GM06990 (cell line): ENCODE data around the gene ELOF1.

Experiments used
- DNase-seq: peaks from one replicate; pipeline ENCODE4 v3.0.0-alpha.2; 2011; ENCODE audit not compliant: insufficient read length; ENCODE audit errors: extremely low read depth
- H3K27me3 ChIP-seq: replicated peaks from 2 replicates; pipeline ENCODE4 v1.6.0; 2011; ENCODE audit warnings: low read length; ENCODE audit not compliant: control insufficient read depth, insufficient read depth
- H3K36me3 ChIP-seq: 2 replicates; pipeline ENCODE4 v1.5.1; 2011; ENCODE audit warnings: low read length; ENCODE audit not compliant: control insufficient read depth, insufficient read depth
- H3K4me3 ChIP-seq: replicated peaks from 2 replicates; pipeline ENCODE4 v1.5.1; 2011; ENCODE audit warnings: low read depth, mild to moderate bottlenecking, control low read depth, low read length
- CTCF ChIP-seq: IDR thresholded peaks from 2 replicates; pipeline ENCODE4 v1.5.1; 2011; ENCODE audit warnings: low read length, control low read depth, mild to moderate bottlenecking, inconsistent platforms; ENCODE audit not compliant: insufficient read depth, poor library complexity, severe bottlenecking

The ELOF1 gene

GRCh38 chr19:11586331-11586730 lies 27.3 kb upstream of the ELOF1 start:
- no peak overlapping the region for H3K4me3 ChIP-seq
- H3K36me3 ChIP-seq, result no peaks in the 10 kb centered on the region
- DNase-seq, result no peak
- no peak for TF ChIP-seq CTCF
- H3K27me3 ChIP-seq, result no peaks in the 10 kb centered on the region

GRCh38 chr19:11581740-11582139 lies 22.7 kb upstream of the ELOF1 start:
- no peaks in the 10 kb centered on the region for H3K36me3 ChIP-seq
- no peak for TF ChIP-seq CTCF
- DNase-seq, result peak; percentile 85
- no peak overlapping the region for H3K4me3 ChIP-seq
- no peaks in the 10 kb centered on the region for H3K27me3 ChIP-seq

DNA sequence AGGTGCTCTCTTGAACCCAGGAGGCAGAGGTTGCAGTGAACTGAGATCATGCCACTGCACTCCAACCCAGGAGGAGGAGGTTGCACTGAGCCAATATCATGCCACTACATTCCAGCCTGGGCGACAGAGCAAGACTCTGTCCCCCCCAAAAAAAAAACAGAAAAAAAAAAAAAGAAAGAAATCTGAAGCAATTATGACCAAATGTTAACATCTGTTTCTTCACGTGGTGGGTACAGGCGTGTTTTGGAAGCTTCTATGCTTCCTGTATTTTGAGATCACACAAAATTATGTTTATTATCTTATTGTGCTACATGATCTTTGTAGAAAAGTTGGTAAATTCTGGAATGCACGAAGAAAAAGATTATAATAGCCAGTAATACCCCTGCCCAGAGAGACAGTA lies 21.1 kb upstream of the ELOF1 start:
- DNase-seq, result no peak
- no peaks in the 10 kb centered on the region for H3K27me3 ChIP-seq
- no peak overlapping the region for H3K4me3 ChIP-seq
- TF ChIP-seq CTCF, result no peak
- H3K36me3 ChIP-seq, result no peaks in the 10 kb centered on the region

DNA sequence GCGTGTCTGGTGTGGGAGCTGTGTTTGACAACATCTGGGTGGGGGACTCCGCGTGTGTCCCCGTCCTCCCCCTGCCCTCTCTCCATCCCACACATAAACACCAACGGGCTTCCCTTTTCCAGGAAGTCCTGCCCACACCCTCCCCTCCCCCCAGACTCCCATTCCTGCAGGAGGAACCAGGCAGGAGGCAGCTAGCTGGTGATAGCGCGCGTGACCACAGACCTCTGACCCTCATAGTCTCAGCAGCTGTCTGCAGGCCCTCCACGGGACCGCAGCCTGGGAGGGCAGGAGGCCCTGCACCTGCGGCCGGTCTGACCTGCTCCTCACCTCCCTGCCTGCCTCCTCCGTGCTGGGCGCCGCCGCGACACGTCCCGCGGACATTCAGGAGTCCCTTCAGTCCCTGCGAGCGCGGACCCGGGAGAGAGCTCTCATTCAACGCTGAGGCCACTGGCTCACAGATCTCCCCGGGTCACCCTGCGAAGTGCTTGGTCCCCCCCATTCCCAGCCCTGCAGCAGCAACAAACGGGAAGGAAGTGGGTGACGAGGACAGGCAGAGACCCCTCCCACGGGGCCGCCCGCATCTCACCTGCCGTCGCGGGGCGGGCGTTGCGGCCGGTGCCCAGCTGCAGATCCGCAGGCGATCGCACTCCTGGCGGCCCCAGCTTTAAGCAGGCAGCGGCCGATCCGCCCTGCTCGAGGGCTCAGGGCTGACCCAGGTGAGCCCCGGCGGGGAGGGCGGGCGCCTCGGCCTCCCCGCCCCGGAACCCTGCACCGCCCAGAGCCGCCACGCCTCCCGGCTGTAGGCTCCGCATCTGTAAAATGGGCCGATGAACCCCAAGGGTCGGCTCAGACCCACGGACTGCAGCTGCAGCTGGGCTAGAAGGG lies 19.5 kb upstream of the ELOF1 start:
- TF ChIP-seq CTCF, result no peak
- peak; percentile 78 for DNase-seq
- peak overlapping the region; percentile 65 for H3K4me3 ChIP-seq
- no peaks in the 10 kb centered on the region for H3K36me3 ChIP-seq
- H3K27me3 ChIP-seq, result no peaks in the 10 kb centered on the region

GRCh38 chr19:11577451-11578257 lies 18.6 kb upstream of the ELOF1 start, which contains the start of gene ACP5:
Gene ACP5 (minus strand): TSS chr19:11577645. CDS start chr19:11577317, 328 bp downstream.
- Histone ChIP-seq H3K4me3 (peak within 1 kb of the TSS; percentile 65), H3K36me3 (no peaks in the 10 kb centered on the region), H3K27me3 (no peaks in the 10 kb centered on the region)
- DNase-seq, result no peak
- no peak for TF ChIP-seq CTCF
